Mesothelial cell of epicardium (in vitro differentiated cells): ENCODE results near the gene FCER1G. TPM values are rescaled to one million over a fixed set of nuclear protein-coding genes. Genes with fewer than 3 reads are reported as not detected.

Source experiments
- DNase-seq, 2 experiments: peaks; one replicate each; pipeline ENCODE4 v3.0.0; 2021; ENCODE audit warnings: low spot score in 2 of 2; ENCODE audit not compliant: unreplicated experiment in 2 of 2
- H3K27ac Mint-ChIP-seq: 2 replicates; pipeline ENCODE4 v1.8.0; 2021; ENCODE audit warnings: mixed read lengths
- H3K27me3 Mint-ChIP-seq: 2 replicates; pipeline ENCODE4 v1.8.0; 2021; ENCODE audit warnings: low read depth, mixed read lengths
- H3K36me3 Mint-ChIP-seq: 2 replicates; pipeline ENCODE4 v1.8.0; 2021; ENCODE audit warnings: mixed read lengths
- H3K4me1 Mint-ChIP-seq: 2 replicates; pipeline ENCODE4 v1.8.0; 2021; ENCODE audit warnings: mixed read lengths
- H3K4me3 Mint-ChIP-seq: 2 replicates; pipeline ENCODE4 v1.8.0; 2021; ENCODE audit warnings: mild to moderate bottlenecking, moderate library complexity, mixed read lengths
- H3K9me3 Mint-ChIP-seq: 2 replicates; pipeline ENCODE4 v1.8.0; 2021; ENCODE audit warnings: mixed read lengths
- total RNA-seq: library from RNA; stranded (reverse); gene quantifications from 3 replicates; pipeline ENCODE4 v1.2.1, GENCODE V29; 2021
- TF ChIP-seq, protein P1 (sequence below): fragments of 200-600 bp; sonication (generic); IDR thresholded peaks from one replicate; pipeline ENCODE4 v1.5.0; 2021; ENCODE audit warnings: antibody characterized with exemption; ENCODE audit not compliant: unreplicated experiment

The FCER1G gene
- total RNA-seq, 1 donor from 2014 or later, result 0.40 TPM

DNA sequence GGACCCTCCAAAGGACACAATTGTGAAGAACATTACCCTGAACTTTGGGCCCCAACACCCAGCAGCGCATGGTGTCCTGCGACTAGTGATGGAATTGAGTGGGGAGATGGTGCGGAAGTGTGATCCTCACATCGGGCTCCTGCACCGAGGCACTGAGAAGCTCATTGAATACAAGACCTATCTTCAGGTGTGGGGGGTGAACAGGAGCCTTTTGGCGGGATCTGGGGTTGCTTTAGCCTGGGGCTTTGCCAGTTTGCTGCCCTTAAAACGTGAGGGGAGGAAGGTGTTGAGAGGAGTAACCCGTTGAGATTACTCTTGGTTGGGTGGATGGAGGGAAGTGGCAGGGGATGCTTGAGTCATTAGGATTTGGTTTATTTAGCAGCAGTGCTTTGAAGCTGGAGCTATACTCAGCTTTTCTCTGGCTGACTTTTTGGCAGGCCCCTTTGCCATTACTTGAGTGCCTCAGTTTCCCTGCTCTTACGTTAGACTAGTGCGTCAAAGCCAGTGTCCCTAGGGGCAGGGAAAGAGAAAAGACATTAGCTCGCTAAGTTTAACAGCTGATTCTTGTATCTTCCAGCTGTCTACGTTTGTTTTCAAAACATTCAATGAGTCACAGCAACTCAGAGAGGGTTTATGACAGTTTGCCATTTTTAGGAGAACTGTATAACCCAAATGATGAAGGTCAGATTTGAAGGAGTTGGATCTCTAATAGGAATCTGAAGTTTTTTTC is 8.5 kb upstream of the FCER1G start:
- no peak overlapping the region for H3K4me3 Mint-ChIP-seq
- DNase-seq, result no peak
- no peaks in the 10 kb centered on the region for H3K9me3 Mint-ChIP-seq
- no peaks in the 10 kb centered on the region for H3K27me3 Mint-ChIP-seq
- TF ChIP-seq, protein P1, sequence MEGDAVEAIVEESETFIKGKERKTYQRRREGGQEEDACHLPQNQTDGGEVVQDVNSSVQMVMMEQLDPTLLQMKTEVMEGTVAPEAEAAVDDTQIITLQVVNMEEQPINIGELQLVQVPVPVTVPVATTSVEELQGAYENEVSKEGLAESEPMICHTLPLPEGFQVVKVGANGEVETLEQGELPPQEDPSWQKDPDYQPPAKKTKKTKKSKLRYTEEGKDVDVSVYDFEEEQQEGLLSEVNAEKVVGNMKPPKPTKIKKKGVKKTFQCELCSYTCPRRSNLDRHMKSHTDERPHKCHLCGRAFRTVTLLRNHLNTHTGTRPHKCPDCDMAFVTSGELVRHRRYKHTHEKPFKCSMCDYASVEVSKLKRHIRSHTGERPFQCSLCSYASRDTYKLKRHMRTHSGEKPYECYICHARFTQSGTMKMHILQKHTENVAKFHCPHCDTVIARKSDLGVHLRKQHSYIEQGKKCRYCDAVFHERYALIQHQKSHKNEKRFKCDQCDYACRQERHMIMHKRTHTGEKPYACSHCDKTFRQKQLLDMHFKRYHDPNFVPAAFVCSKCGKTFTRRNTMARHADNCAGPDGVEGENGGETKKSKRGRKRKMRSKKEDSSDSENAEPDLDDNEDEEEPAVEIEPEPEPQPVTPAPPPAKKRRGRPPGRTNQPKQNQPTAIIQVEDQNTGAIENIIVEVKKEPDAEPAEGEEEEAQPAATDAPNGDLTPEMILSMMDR, result no peak
- H3K36me3 Mint-ChIP-seq, result peaks cover 35% of the 10 kb centered on the region
- no peak overlapping the region for H3K27ac Mint-ChIP-seq
- peaks cover 15% of the 10 kb centered on the region for H3K4me1 Mint-ChIP-seq

DNA sequence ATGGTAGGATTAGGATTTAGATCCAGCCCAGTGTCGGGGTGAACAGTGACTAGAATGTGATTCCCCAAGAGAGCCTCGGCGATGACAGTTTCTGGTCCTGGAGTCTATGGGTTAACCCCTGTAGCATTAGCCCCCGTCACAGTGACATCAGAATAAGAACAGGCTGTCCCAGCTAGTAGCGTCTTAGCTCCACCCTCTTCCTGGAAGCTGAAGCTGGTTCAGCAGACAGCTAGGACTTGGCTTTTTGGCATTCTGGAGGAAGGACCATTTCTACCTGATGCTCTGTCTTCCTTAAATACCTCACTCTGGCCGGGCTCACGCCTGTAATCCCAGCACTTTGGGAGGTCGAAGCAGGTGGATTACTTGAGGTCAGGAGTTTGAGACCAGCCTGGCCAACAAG is 7.9 kb upstream of the FCER1G start:
- Mint-ChIP-seq H3K27ac (no peak overlapping the region), H3K27me3 (no peaks in the 10 kb centered on the region), H3K36me3 (peaks cover 40% of the 10 kb centered on the region), H3K4me3 (no peak overlapping the region), H3K9me3 (no peaks in the 10 kb centered on the region), H3K4me1 (peaks cover 12% of the 10 kb centered on the region)
- TF ChIP-seq, protein P1, result no peak
- DNase-seq, result no peak

DNA sequence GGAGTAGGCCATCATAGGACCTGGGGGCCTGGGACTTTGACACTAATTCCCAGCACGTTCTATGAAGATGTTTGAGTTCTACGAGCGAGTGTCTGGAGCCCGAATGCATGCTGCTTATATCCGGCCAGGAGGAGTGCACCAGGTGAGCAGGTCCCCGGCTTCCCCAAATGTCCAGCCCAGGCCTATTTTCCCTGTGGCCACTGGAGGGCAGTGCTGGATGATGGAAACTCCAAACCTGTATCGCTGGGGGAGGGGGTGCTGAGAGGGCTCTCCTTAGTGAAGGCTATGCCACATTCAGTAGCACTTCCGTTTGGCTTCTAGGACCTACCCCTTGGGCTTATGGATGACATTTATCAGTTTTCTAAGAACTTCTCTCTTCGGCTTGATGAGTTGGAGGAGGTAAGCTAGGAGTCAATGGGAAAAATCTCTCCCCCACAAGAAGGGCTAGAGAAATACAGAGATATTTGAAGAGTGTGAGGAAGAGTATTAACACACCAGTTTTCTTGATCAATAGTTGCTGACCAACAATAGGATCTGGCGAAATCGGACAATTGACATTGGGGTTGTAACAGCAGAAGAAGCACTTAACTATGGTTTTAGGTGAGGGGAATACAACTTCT is 5.2 kb upstream of the FCER1G start:
- no peaks in the 10 kb centered on the region for H3K9me3 Mint-ChIP-seq
- H3K36me3 Mint-ChIP-seq, result peaks cover 46% of the 10 kb centered on the region
- no peak overlapping the region for H3K4me3 Mint-ChIP-seq
- H3K4me1 Mint-ChIP-seq, result peaks cover 3% of the 10 kb centered on the region
- DNase-seq, result peak; percentile 62 to 78
- TF ChIP-seq, protein P1, result peak; percentile 81
- H3K27ac Mint-ChIP-seq, result no peak overlapping the region
- no peaks in the 10 kb centered on the region for H3K27me3 Mint-ChIP-seq

DNA sequence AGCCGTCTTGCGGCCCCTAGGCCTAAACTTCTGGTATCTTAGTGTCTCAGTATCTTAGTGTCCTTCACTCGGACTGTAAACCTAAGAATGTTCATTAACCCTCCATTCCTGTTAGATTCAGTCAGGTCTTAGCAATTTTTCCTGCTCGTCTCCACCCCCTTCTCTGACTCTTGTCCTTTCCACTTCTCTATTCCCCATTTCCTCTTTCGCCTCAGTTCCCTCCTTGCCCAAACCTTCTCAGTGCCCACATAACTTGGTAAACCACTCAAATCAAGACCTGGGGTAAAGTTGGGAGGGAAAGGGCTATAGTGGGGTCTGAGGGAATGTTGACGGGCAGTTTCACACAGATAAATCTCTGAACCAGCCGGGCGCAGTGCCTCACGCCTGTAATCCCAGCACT is 726 bp upstream of the FCER1G start:
- Mint-ChIP-seq H3K27ac (no peak overlapping the region), H3K27me3 (no peaks in the 10 kb centered on the region), H3K36me3 (peaks cover 36% of the 10 kb centered on the region), H3K4me3 (no peak overlapping the region), H3K9me3 (no peaks in the 10 kb centered on the region), H3K4me1 (no peaks in the 10 kb centered on the region)
- no peak for DNase-seq
- TF ChIP-seq, protein P1, result no peak

DNA sequence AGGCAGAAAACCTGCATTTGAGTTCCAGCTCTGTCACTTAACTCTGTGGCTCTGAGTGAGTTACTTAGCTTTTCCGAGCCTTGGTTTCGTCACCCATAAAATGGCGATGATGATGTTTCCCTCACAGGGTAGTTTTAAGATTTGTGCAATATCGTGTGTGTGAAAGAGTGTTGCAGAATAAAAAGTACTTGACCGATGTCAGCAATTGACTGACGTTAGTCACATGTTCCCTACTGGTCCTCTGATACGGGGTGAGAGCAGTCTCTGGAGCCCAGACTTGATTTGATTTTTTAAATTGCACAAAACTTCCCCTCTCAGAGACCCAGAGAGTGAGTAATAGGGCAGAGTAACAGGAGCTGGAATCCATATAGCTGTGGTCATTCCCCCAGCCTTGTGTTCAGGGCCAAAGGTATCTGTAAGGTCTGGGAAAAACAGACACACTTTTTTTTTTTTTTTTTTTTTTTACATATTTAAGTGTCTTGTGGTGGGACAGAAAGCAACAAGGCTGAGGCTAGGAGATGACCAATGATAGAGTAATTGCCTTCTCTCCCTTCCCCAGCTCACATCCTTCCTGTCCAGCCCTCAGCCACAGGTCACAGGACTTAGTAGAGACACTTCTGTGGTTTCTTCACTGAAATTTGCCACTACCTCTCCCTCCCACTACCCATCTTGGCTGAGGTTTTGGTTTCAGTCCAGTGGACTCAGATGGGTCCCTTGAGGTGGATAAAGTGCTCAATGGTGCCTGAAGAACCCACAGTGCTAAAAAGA is 2.0 kb downstream of the FCER1G start:
- Mint-ChIP-seq H3K36me3 (peaks cover 19% of the 10 kb centered on the region), H3K27me3 (no peaks in the 10 kb centered on the region), H3K4me3 (no peak overlapping the region), H3K4me1 (no peaks in the 10 kb centered on the region), H3K27ac (no peak overlapping the region), H3K9me3 (no peaks in the 10 kb centered on the region)
- no peak for DNase-seq
- TF ChIP-seq, protein P1, result no peak
